Measurements from ENCODE around the gene CNTNAP5. TPM values are rescaled to one million over a fixed set of nuclear protein-coding genes. Genes with fewer than 3 reads are reported as not detected.

The CNTNAP5 gene
- total RNA-seq, 1 donor from 2014 or later = 22.0 TPM

- Mint-ChIP-seq H3K27me3 (ENCODE audit: unreplicated experiment) (peaks cover 1% of the 10 kb centered on the region), H3K27ac (ENCODE audit: unreplicated experiment) (no peak overlapping the region), H3K36me3 (ENCODE audit: unreplicated experiment) (no peaks in the 10 kb centered on the region), H3K4me1 (ENCODE audit: low read depth, unreplicated experiment) (no peaks in the 10 kb centered on the region), H3K4me3 (ENCODE audit: unreplicated experiment) (no peak overlapping the region), H3K9me3 (ENCODE audit: unreplicated experiment) (no peaks in the 10 kb centered on the region)
- TF ChIP-seq, protein P1, sequence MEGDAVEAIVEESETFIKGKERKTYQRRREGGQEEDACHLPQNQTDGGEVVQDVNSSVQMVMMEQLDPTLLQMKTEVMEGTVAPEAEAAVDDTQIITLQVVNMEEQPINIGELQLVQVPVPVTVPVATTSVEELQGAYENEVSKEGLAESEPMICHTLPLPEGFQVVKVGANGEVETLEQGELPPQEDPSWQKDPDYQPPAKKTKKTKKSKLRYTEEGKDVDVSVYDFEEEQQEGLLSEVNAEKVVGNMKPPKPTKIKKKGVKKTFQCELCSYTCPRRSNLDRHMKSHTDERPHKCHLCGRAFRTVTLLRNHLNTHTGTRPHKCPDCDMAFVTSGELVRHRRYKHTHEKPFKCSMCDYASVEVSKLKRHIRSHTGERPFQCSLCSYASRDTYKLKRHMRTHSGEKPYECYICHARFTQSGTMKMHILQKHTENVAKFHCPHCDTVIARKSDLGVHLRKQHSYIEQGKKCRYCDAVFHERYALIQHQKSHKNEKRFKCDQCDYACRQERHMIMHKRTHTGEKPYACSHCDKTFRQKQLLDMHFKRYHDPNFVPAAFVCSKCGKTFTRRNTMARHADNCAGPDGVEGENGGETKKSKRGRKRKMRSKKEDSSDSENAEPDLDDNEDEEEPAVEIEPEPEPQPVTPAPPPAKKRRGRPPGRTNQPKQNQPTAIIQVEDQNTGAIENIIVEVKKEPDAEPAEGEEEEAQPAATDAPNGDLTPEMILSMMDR (IDR thresholded peaks at IDR 0.05; ENCODE audit: partially characterized antibody, unreplicated experiment) = no peak
- no peak for DNase-seq
Measured at GRCh38 chr2:124283096-124283495, 258.0 kb downstream of the CNTNAP5 start.

DNA sequence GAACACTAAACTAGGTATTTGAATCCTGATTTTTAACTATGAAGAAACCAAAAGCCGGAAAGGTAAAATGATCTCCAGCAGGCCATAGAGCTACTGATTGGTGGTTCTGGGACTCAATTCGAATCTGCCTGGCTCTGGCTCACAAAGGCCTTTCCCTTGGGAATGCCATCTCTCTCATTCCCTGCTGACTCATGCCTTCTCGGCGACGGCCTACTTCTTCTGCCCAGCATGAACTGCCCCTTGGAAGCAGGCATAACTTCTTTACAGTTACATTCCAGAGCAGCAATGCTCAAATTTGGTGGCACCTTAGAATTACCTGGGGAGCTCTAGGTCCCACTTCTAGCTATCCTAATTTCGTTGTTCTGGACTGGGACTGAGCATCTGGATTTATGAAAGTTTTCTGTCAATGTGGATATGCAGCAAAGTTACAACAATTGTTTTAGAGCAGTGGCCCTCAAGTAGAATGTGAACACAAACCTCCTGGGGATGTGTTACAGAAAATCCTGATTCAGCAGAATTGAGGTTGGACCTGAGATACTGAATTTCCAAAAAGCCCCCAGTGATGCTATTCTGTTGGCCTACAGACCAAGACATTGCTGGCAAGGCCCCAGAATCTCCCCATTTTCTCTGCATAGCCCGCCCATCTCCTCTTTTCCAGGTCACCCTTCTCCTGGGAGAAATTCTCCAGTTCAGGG is 261.1 kb downstream of the CNTNAP5 start:
- TF ChIP-seq, protein P1 (IDR thresholded peaks at IDR 0.05; ENCODE audit: partially characterized antibody, unreplicated experiment) = no peak
- H3K27ac Mint-ChIP-seq (ENCODE audit: unreplicated experiment) = no peak overlapping the region
- no peaks in the 10 kb centered on the region for H3K9me3 Mint-ChIP-seq (ENCODE audit: unreplicated experiment)
- DNase-seq = no peak
- no peaks in the 10 kb centered on the region for H3K4me1 Mint-ChIP-seq (ENCODE audit: low read depth, unreplicated experiment)
- H3K36me3 Mint-ChIP-seq (ENCODE audit: unreplicated experiment) = no peaks in the 10 kb centered on the region
- peaks cover 1% of the 10 kb centered on the region for H3K27me3 Mint-ChIP-seq (ENCODE audit: unreplicated experiment)
- H3K4me3 Mint-ChIP-seq (ENCODE audit: unreplicated experiment) = no peak overlapping the region

GRCh38 chr2:124289060-124289459 is 264.0 kb downstream of the CNTNAP5 start:
- Mint-ChIP-seq H3K4me3 (ENCODE audit: unreplicated experiment) (no peak overlapping the region), H3K27me3 (ENCODE audit: unreplicated experiment) (no peaks in the 10 kb centered on the region), H3K4me1 (ENCODE audit: low read depth, unreplicated experiment) (no peaks in the 10 kb centered on the region), H3K36me3 (ENCODE audit: unreplicated experiment) (no peaks in the 10 kb centered on the region), H3K27ac (ENCODE audit: unreplicated experiment) (no peak overlapping the region), H3K9me3 (ENCODE audit: unreplicated experiment) (no peaks in the 10 kb centered on the region)
- DNase-seq = no peak
- TF ChIP-seq, protein P1 (IDR thresholded peaks at IDR 0.05; ENCODE audit: partially characterized antibody, unreplicated experiment) = no peak

GRCh38 chr2:124289615-124290014 is 264.5 kb downstream of the CNTNAP5 start:
- H3K4me1 Mint-ChIP-seq (ENCODE audit: low read depth, unreplicated experiment) = no peaks in the 10 kb centered on the region

GRCh38 chr2:124296470-124296869 is 271.4 kb downstream of the CNTNAP5 start:
- Mint-ChIP-seq H3K27ac (ENCODE audit: unreplicated experiment) (no peak overlapping the region), H3K4me1 (ENCODE audit: low read depth, unreplicated experiment) (no peaks in the 10 kb centered on the region), H3K4me3 (ENCODE audit: unreplicated experiment) (no peak overlapping the region), H3K27me3 (ENCODE audit: unreplicated experiment) (no peaks in the 10 kb centered on the region), H3K9me3 (ENCODE audit: unreplicated experiment) (no peaks in the 10 kb centered on the region), H3K36me3 (ENCODE audit: unreplicated experiment) (peaks cover 4% of the 10 kb centered on the region)
- TF ChIP-seq, protein P1 (IDR thresholded peaks at IDR 0.05; ENCODE audit: partially characterized antibody, unreplicated experiment) = no peak
- DNase-seq = no peak

More at GRCh38 chr2:124289615-124290014, 264.5 kb downstream of the CNTNAP5 start:
- H3K4me3 Mint-ChIP-seq (ENCODE audit: unreplicated experiment) = no peak overlapping the region
- no peaks in the 10 kb centered on the region for H3K36me3 Mint-ChIP-seq (ENCODE audit: unreplicated experiment)
- H3K27ac Mint-ChIP-seq (ENCODE audit: unreplicated experiment) = no peak overlapping the region
- no peak for DNase-seq
- TF ChIP-seq, protein P1 (IDR thresholded peaks at IDR 0.05; ENCODE audit: partially characterized antibody, unreplicated experiment) = no peak
- H3K27me3 Mint-ChIP-seq (ENCODE audit: unreplicated experiment) = no peaks in the 10 kb centered on the region
- no peaks in the 10 kb centered on the region for H3K9me3 Mint-ChIP-seq (ENCODE audit: unreplicated experiment)
